ENCODE data around the gene ORMDL2.

- TF ChIP-seq EZH2 (IDR thresholded peaks at IDR 0.05; ENCODE audit: borderline replicate concordance, low read depth, low read length, severe bottlenecking), result no peak
- TF ChIP-seq CTCF (IDR thresholded peaks at IDR 0.05; ENCODE audit: extremely low read depth in 1 of 2, insufficient read depth in 1 of 2, low read depth in 1 of 2, low read length in 2 of 2), result no peak
- TF ChIP-seq POLR2AphosphoS5 (IDR thresholded peaks at IDR 0.05; ENCODE audit: insufficient read depth, low read depth, low read length), result no peak
- TF ChIP-seq, protein P1, sequence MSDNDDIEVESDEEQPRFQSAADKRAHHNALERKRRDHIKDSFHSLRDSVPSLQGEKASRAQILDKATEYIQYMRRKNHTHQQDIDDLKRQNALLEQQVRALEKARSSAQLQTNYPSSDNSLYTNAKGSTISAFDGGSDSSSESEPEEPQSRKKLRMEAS (IDR thresholded peaks at IDR 0.05; ENCODE audit: insufficient read depth, insufficient read length), result no peak
Measured at GRCh38 chr12:55844961-55845360, 27.1 kb downstream of the ORMDL2 start.
